ENCODE measurements around the gene JMJD7. TPM values are rescaled to one million over a fixed set of nuclear protein-coding genes. Genes with fewer than 3 reads are reported as not detected.
A peak's percentile ranks its signal among the peaks of the same experiment; 100 is the strongest.

The JMJD7 gene
- total RNA-seq, 1 donor, result 1.4 TPM

GRCh38 chr15:41885841-41886240 lies 57.9 kb downstream of the JMJD7 start:
- Histone ChIP-seq H3K79me2 (ENCODE audit: insufficient read depth, low read length) (no peaks in the 10 kb centered on the region), H3K4me3 (ENCODE audit: insufficient read depth, low read length) (no peak overlapping the region), H2AFZ (ENCODE audit: low read length) (no peak overlapping the region), H3K27me3 (ENCODE audit: insufficient read depth, low read length) (peaks cover 6% of the 10 kb centered on the region), H4K20me1 (ENCODE audit: insufficient read depth, low read length) (no peaks in the 10 kb centered on the region), H3K9me3 (ENCODE audit: low read depth, low read length) (no peaks in the 10 kb centered on the region), H3K4me2 (ENCODE audit: insufficient read depth, low read length) (no peak overlapping the region), H3K36me3 (ENCODE audit: insufficient read depth, low read length) (no peaks in the 10 kb centered on the region), H3K27ac (ENCODE audit: low read depth, low read length) (no peak overlapping the region), H3K4me1 (ENCODE audit: insufficient read depth, low read length) (no peaks in the 10 kb centered on the region)
- TF ChIP-seq CTCF (IDR thresholded peaks at IDR 0.05; ENCODE audit: extremely low read depth, low read depth, low read length), result no peak
- peak; percentile 44 for DNase-seq (ENCODE audit: insufficient read length, low spot score, missing footprints)

- H2AFZ ChIP-seq (ENCODE audit: low read length), result no peak overlapping the region
- H3K9me3 ChIP-seq (ENCODE audit: low read depth, low read length), result no peaks in the 10 kb centered on the region
- no peak overlapping the region for H3K4me3 ChIP-seq (ENCODE audit: insufficient read depth, low read length)
- H3K4me1 ChIP-seq (ENCODE audit: insufficient read depth, low read length), result no peaks in the 10 kb centered on the region
- peak; percentile 70 for DNase-seq (ENCODE audit: insufficient read length, low spot score, missing footprints)
- H3K27me3 ChIP-seq (ENCODE audit: insufficient read depth, low read length), result peaks cover under 1% of the 10 kb centered on the region
- H3K4me2 ChIP-seq (ENCODE audit: insufficient read depth, low read length), result no peak overlapping the region
- no peak for TF ChIP-seq CTCF (IDR thresholded peaks at IDR 0.05; ENCODE audit: extremely low read depth, low read depth, low read length)
- H3K36me3 ChIP-seq (ENCODE audit: insufficient read depth, low read length), result no peaks in the 10 kb centered on the region
- H3K27ac ChIP-seq (ENCODE audit: low read depth, low read length), result no peak overlapping the region
- no peaks in the 10 kb centered on the region for H4K20me1 ChIP-seq (ENCODE audit: insufficient read depth, low read length)
- H3K79me2 ChIP-seq (ENCODE audit: insufficient read depth, low read length), result no peaks in the 10 kb centered on the region
Measured at GRCh38 chr15:41886741-41887140, 58.8 kb downstream of the JMJD7 start.

GRCh38 chr15:41887161-41887560 lies 59.3 kb downstream of the JMJD7 start:
- no peak overlapping the region for H3K4me2 ChIP-seq (ENCODE audit: insufficient read depth, low read length)
- H3K4me3 ChIP-seq (ENCODE audit: insufficient read depth, low read length), result no peak overlapping the region
- no peaks in the 10 kb centered on the region for H3K36me3 ChIP-seq (ENCODE audit: insufficient read depth, low read length)
- no peak for TF ChIP-seq CTCF (IDR thresholded peaks at IDR 0.05; ENCODE audit: extremely low read depth, low read depth, low read length)
- H3K9me3 ChIP-seq (ENCODE audit: low read depth, low read length), result no peaks in the 10 kb centered on the region
- H3K27ac ChIP-seq (ENCODE audit: low read depth, low read length), result no peak overlapping the region
- H3K79me2 ChIP-seq (ENCODE audit: insufficient read depth, low read length), result no peaks in the 10 kb centered on the region
- no peaks in the 10 kb centered on the region for H3K27me3 ChIP-seq (ENCODE audit: insufficient read depth, low read length)
- no peaks in the 10 kb centered on the region for H3K4me1 ChIP-seq (ENCODE audit: insufficient read depth, low read length)
- no peaks in the 10 kb centered on the region for H4K20me1 ChIP-seq (ENCODE audit: insufficient read depth, low read length)
- peak; percentile 75 for DNase-seq (ENCODE audit: insufficient read length, low spot score, missing footprints)
- no peak overlapping the region for H2AFZ ChIP-seq (ENCODE audit: low read length)

Small RNA genes within 50 kb of the gene (small RNA-seq; reads per million reads assigned to genes)
- not detected for gene JMJD7-PLA2G4B
- not detected for gene MIR4310
- not detected for gene RNA5SP393

Other genes starting within 250 kb of the JMJD7 start
- gene MGA, start 167.7 kb upstream of the JMJD7 start, total RNA-seq, result 40.2 and 41.0 TPM in 2 replicates
- 22.8 and 25.6 TPM in 2 replicates for gene MAPKBP1, start 53.6 kb upstream of the JMJD7 start, total RNA-seq
- gene PLA2G4B, start 10.8 kb downstream of the JMJD7 start, total RNA-seq, result 0.72 and 1.2 TPM in 2 replicates
- under 0.01 and 0.36 TPM in 2 replicates for gene SPTBN5, start 66.0 kb downstream of the JMJD7 start, total RNA-seq
- 15.9 and 18.0 TPM in 2 replicates for gene EHD4, start 144.5 kb downstream of the JMJD7 start, total RNA-seq
- gene PLA2G4E, start 192.9 kb downstream of the JMJD7 start, total RNA-seq, result not detected in 2 replicates

All from osteoblast (primary cell).